H1 (cell line): ENCODE results near the gene PMEPA1. TPM values are rescaled to one million over a fixed set of nuclear protein-coding genes. Genes with fewer than 3 reads are reported as not detected.

Experiments
- CTCF ChIA-PET: fragments of 300-600 bp; sonication (Branson Sonifier 250); formaldehyde crosslinking; loops from one replicate; lab custom pipeline; 2021; ENCODE audit not compliant: partially characterized antibody; lab: Charles Lee
- POLR2A ChIA-PET: fragments of 300-600 bp; sonication (Branson Sonifier 250); formaldehyde crosslinking; loops from one replicate; lab custom pipeline; 2021; ENCODE audit warnings: inconsistent platforms; ENCODE audit not compliant: partially characterized antibody; lab: Charles Lee
- DNase-seq, 2 experiments: peaks; one replicate each; pipeline versions ENCODE4 v3.0.0 to v3.0.0-alpha.2; 2010 to 2022; ENCODE audit warnings: low spot score in 2 of 2, low read depth in 1 of 2, mixed read lengths in 1 of 2
- FAIRE-seq: peaks from 2 replicates; lab custom pipeline; 2011; peaks lifted over from hg19 to GRCh38; lab: Jason Lieb, UNC
- H2AFZ ChIP-seq: 2 replicates; pipeline ENCODE4 v1.8.1; 2012; ENCODE audit warnings: low read length, inconsistent platforms
- H2AK5ac ChIP-seq: 2 replicates; pipeline ENCODE4 v1.6.1; 2013; ENCODE audit warnings: low read depth, low read length
- H2BK120ac ChIP-seq: replicated peaks from 2 replicates; pipeline ENCODE3; 2013; ENCODE audit warnings: low read depth, low read length, inconsistent platforms
- H2BK12ac ChIP-seq: 2 replicates; pipeline ENCODE4 v1.6.1; 2013; ENCODE audit warnings: low read depth, low read length
- H2BK15ac ChIP-seq: 2 replicates; pipeline ENCODE4 v1.6.1; 2013; ENCODE audit warnings: low read length
- H2BK20ac ChIP-seq: 2 replicates; pipeline ENCODE4 v1.6.1; 2013; ENCODE audit warnings: low read length
- H2BK5ac ChIP-seq: 2 replicates; pipeline ENCODE4 v1.6.1; 2013; ENCODE audit warnings: low read depth, low read length
- H3K14ac ChIP-seq: 2 replicates; pipeline ENCODE4 v1.6.1; 2013; ENCODE audit warnings: inconsistent platforms; ENCODE audit not compliant: insufficient read length
- H3K18ac ChIP-seq: 2 replicates; pipeline ENCODE4 v1.6.1; 2013; ENCODE audit warnings: low read length; ENCODE audit errors: extremely low read depth
- H3K23ac ChIP-seq: 2 replicates; pipeline ENCODE4 v1.6.1; 2013; ENCODE audit warnings: inconsistent platforms; ENCODE audit not compliant: insufficient read length
- H3K23me2 ChIP-seq: 2 replicates; pipeline ENCODE4 v1.6.1; 2013; ENCODE audit warnings: low read depth, low read length
- H3K27ac ChIP-seq: 2 replicates; pipeline ENCODE4 v1.6.1; 2011; ENCODE audit warnings: low read depth, low read length, inconsistent platforms
- H3K27me3 ChIP-seq, 4 experiments: replicated peaks in 1 of 4; 1 replicate in 1 of 4; 2 replicates in 3 of 4; pipeline versions ENCODE4 v1.6.1 to v1.8.1; 2011 to 2013; ENCODE audit warnings: low read length in 3 of 4, mild to moderate bottlenecking in 3 of 4, inconsistent platforms in 2 of 4, mixed read lengths in 2 of 4, moderate library complexity in 1 of 4; ENCODE audit not compliant: control insufficient read depth in 3 of 4, insufficient read depth in 3 of 4; ENCODE audit errors: extremely low read depth in 1 of 4
- H3K36me3 ChIP-seq, 4 experiments: 2 replicates each; pipeline versions ENCODE4 v1.6.1 to v1.8.1; 2011 to 2013; ENCODE audit warnings: mild to moderate bottlenecking in 4 of 4, low read length in 3 of 4, moderate library complexity in 2 of 4, control low read depth in 1 of 4, inconsistent platforms in 1 of 4; ENCODE audit not compliant: insufficient read depth in 4 of 4, control insufficient read depth in 2 of 4
- H3K4ac ChIP-seq: replicated peaks from 2 replicates; pipeline ENCODE3; 2013; ENCODE audit warnings: low read length, low read depth, mixed read lengths, inconsistent platforms; ENCODE audit not compliant: insufficient read length
- H3K4me1 ChIP-seq, 4 experiments: replicated peaks in 1 of 4; 1 replicate in 1 of 4; 2 replicates in 3 of 4; pipeline versions ENCODE4 v1.6.1 to v1.8.1; 2011 to 2013; ENCODE audit warnings: low read length in 3 of 4, inconsistent platforms in 2 of 4, mixed read lengths in 1 of 4; ENCODE audit not compliant: insufficient read depth in 4 of 4, control insufficient read depth in 3 of 4
- H3K4me2 ChIP-seq, 2 experiments: 2 replicates each; pipeline versions ENCODE4 v1.6.1 to v1.8.1; 2011 to 2013; ENCODE audit warnings: low read depth in 2 of 2, low read length in 2 of 2, control low read depth in 1 of 2, inconsistent platforms in 1 of 2, mild to moderate bottlenecking in 1 of 2; ENCODE audit not compliant: insufficient read depth in 1 of 2
- H3K4me3 ChIP-seq, 4 experiments: fragments of 200-600, 300-600 bp in 1 of 4; sonication (generic), shearing (Covaris generic), sonication (Bioruptor Twin) in 1 of 4; 2 replicates each; pipeline versions ENCODE4 v1.5.1 to v1.8.1; 2011 to 2016; ENCODE audit warnings: low read length in 4 of 4, low read depth in 3 of 4, control low read depth in 2 of 4, inconsistent platforms in 2 of 4, mild to moderate bottlenecking in 2 of 4, mixed read lengths in 1 of 4, moderate library complexity in 1 of 4; ENCODE audit not compliant: insufficient read depth in 2 of 4; ENCODE audit errors: extremely low read depth in 1 of 4
- H3K56ac ChIP-seq: replicated peaks from 2 replicates; pipeline ENCODE3; 2013; ENCODE audit warnings: low read depth, mild to moderate bottlenecking, mixed read lengths, low read length, inconsistent platforms; ENCODE audit not compliant: insufficient read length
- H3K79me1 ChIP-seq: 2 replicates; pipeline ENCODE4 v1.6.1; 2013; ENCODE audit warnings: low read depth, low read length, control low read depth
- H3K79me2 ChIP-seq, 2 experiments: 2 replicates each; pipeline versions ENCODE4 v1.6.1 to v1.8.1; 2012 to 2013; ENCODE audit warnings: low read length in 2 of 2, mild to moderate bottlenecking in 2 of 2, inconsistent platforms in 1 of 2; ENCODE audit not compliant: insufficient read depth in 2 of 2, control insufficient read depth in 1 of 2
- H3K9ac ChIP-seq, 4 experiments: replicated peaks in 1 of 4; 1 replicate in 1 of 4; 2 replicates in 3 of 4; pipeline versions ENCODE4 v1.6.1 to v1.8.1; 2011 to 2013; ENCODE audit warnings: low read depth in 3 of 4, low read length in 3 of 4, control low read depth in 2 of 4, mild to moderate bottlenecking in 2 of 4, moderate library complexity in 2 of 4, inconsistent platforms in 1 of 4; ENCODE audit errors: extremely low read depth in 1 of 4
- H3K9me3 ChIP-seq, 2 experiments: 2 replicates each; pipeline versions ENCODE4 v1.6.1 to v1.8.1; 2012 to 2013; ENCODE audit warnings: mild to moderate bottlenecking in 2 of 2, moderate library complexity in 2 of 2, control low read depth in 1 of 2, inconsistent platforms in 1 of 2, low read depth in 1 of 2, low read length in 1 of 2, mixed read lengths in 1 of 2; ENCODE audit not compliant: insufficient read depth in 2 of 2
- H4K20me1 ChIP-seq, 2 experiments: replicated peaks in 1 of 2; 2 replicates each; pipeline versions ENCODE3 to v1.8.1; 2011 to 2013; ENCODE audit warnings: inconsistent platforms in 2 of 2, low read length in 2 of 2, mild to moderate bottlenecking in 1 of 2; ENCODE audit not compliant: insufficient read depth in 2 of 2, control insufficient read depth in 1 of 2
- H4K5ac ChIP-seq: 2 replicates; pipeline ENCODE4 v1.6.1; 2013; ENCODE audit warnings: low read length, low read depth, mixed read lengths, inconsistent platforms; ENCODE audit not compliant: insufficient read length
- H4K8ac ChIP-seq: 2 replicates; pipeline ENCODE4 v1.8.0; 2013; ENCODE audit warnings: mild to moderate bottlenecking, moderate library complexity, low read length, inconsistent platforms; ENCODE audit not compliant: insufficient read depth; ENCODE audit errors: extremely low read depth
- H4K91ac ChIP-seq: replicated peaks from 2 replicates; pipeline ENCODE3; 2013; ENCODE audit warnings: low read length, mixed read lengths, inconsistent platforms; ENCODE audit not compliant: insufficient read length
- ATF3 ChIP-seq: IDR thresholded peaks from 2 replicates; pipeline ENCODE4 v1.6.1; 2011; ENCODE audit warnings: low read depth, mild to moderate bottlenecking, low read length; ENCODE audit not compliant: insufficient read depth
- BCL11A ChIP-seq, 2 experiments: IDR thresholded peaks; one replicate each; pipeline ENCODE4 v1.6.1; 2011; ENCODE audit warnings: low read depth in 2 of 2, low read length in 2 of 2, mild to moderate bottlenecking in 2 of 2
- CBX5 ChIP-seq: fragments of 300-800, 300-1000 bp; sonication (generic); IDR thresholded peaks from 2 replicates; pipeline ENCODE4 v1.7.1; 2016; ENCODE audit warnings: antibody characterized with exemption, low read length, low read depth
- CBX8 ChIP-seq: fragments of 300-800, 300-1000 bp; sonication (generic); IDR thresholded peaks from 2 replicates; pipeline ENCODE4 v1.7.1; 2016; ENCODE audit warnings: low read depth, low read length, borderline replicate concordance
- CEBPB ChIP-seq: IDR thresholded peaks from 2 replicates; pipeline ENCODE4 v1.6.1; 2012; ENCODE audit warnings: low read depth, low read length
- E2F6 ChIP-seq: IDR thresholded peaks from 2 replicates; pipeline ENCODE4 v1.6.1; 2012; ENCODE audit warnings: inconsistent platforms
- FOSL1 ChIP-seq: IDR thresholded peaks from 2 replicates; pipeline ENCODE4 v1.6.1; 2011; ENCODE audit warnings: mild to moderate bottlenecking, low read depth, low read length, moderate library complexity; ENCODE audit not compliant: insufficient read depth
- KDM4A ChIP-seq: IDR thresholded peaks from one replicate; pipeline ENCODE4 v1.7.1; 2012; ENCODE audit warnings: low read depth, mild to moderate bottlenecking, moderate library complexity, low read length, inconsistent platforms; ENCODE audit not compliant: severe bottlenecking
- SAP30 ChIP-seq: fragments of 300-600 bp; sonication (generic); IDR thresholded peaks from 2 replicates; pipeline ENCODE4 v1.7.1; 2012; ENCODE audit warnings: low read length, moderate library complexity, mild to moderate bottlenecking, inconsistent platforms; ENCODE audit not compliant: insufficient read depth, insufficient replicate concordance
- SIX5 ChIP-seq: IDR thresholded peaks from 2 replicates; pipeline ENCODE4 v1.6.1; 2011; ENCODE audit warnings: mild to moderate bottlenecking, low read depth, low read length
- WGBS, 2 experiments: shearing (Covaris generic) in 1 of 2; methylation state at CpG; one replicate each; pipeline versions ENCODE4 v1.1.6 to v1.1.7; 2013 to 2015; ENCODE audit warnings: low lambda C conversion rate in 2 of 2, mixed read lengths in 2 of 2, inconsistent platforms in 1 of 2, low coverage in 1 of 2, missing lambda C conversion rate in 1 of 2; ENCODE audit not compliant: insufficient replicate concordance in 2 of 2, insufficient coverage in 1 of 2, insufficient read length in 1 of 2; ENCODE audit errors: extremely low coverage in 1 of 2, missing lambda C conversion rate in 1 of 2; 5-methylcytosine and 5-hydroxymethylcytosine counted together
- polyA plus RNA-seq, 7 experiments: library from polyadenylated mRNA; depleted of rRNA in 3 of 7; stranded (reverse) in 5 of 7; unstranded in 2 of 7; fragments of >200 nt in 5 of 7; fragments of 200-250 nt in 2 of 7; gene quantifications; 1 replicate in 5 of 7; 2 replicates in 1 of 7; 4 replicates in 1 of 7; pipeline versions ENCODE4 v1.2.1 to v1.2.3, GENCODE V29; 2011 to 2013; ENCODE audit warnings: missing spikeins in 2 of 7, mixed read lengths in 2 of 7
- total RNA-seq: library from RNA; stranded (reverse); fragmentation: NEBNext Ultra II Directional; extraction: Animal tissue kit (Norgen Biotek cat#: 25700); gene quantifications from 2 replicates; pipeline ENCODE4 v1.2.1, GENCODE V29; 2021

Gene PMEPA1
- total and polyA plus RNA-seq, 2 of the 8 experiments (the other 6 are each of a cell fraction or from before 2014, with no cell fraction given), result 12.7 to 20.5 TPM

GRCh38 chr20:57647006-57647932, 62.5 kb downstream of the PMEPA1 start:
- CTCF ChIA-PET, result interaction anchor here (1.3 to 4.7 kb wide), 2 partner anchors 24 to 35 kb away, joined by 3 to 19 read pairs; no protein-coding TSS in a partner anchor
- no peak overlapping the region for H3K4me2 ChIP-seq
- TF ChIP-seq KDM4A (no peak), CEBPB (no peak), E2F6 (no peak), FOSL1 (no peak), CBX5 (no peak), SIX5 (no peak), BCL11A (IDR thresholded peaks at IDR 0.05; ENCODE audit: low read depth in 2 of 2, low read length in 2 of 2) (no peak), SAP30 (no peak), ATF3 (no peak), CBX8 (no peak)

More at GRCh38 chr20:57647006-57647932, 62.5 kb downstream of the PMEPA1 start:
- no peak overlapping the region for H3K4ac ChIP-seq
- 0 out of 2 replicates have a peak overlapping the region, but pooled peaks have one; percentile 2 for H2BK12ac ChIP-seq
- no peaks in the 10 kb centered on the region for H3K4me1 ChIP-seq
- no peak overlapping the region for H2BK15ac ChIP-seq
- no peak overlapping the region for H3K56ac ChIP-seq
- no peak for FAIRE-seq
- H3K23ac ChIP-seq, result no peak overlapping the region
- H4K5ac ChIP-seq, result no peak overlapping the region
- H4K8ac ChIP-seq, result 0 out of 2 replicates have a peak overlapping the region, but pooled peaks have one; percentile 1
- no peaks in the 10 kb centered on the region for H4K20me1 ChIP-seq
- no peak overlapping the region for H3K27ac ChIP-seq
- no peak overlapping the region for H3K4me3 ChIP-seq
- H2AK5ac ChIP-seq, result no peak overlapping the region
- H2AFZ ChIP-seq, result no peak overlapping the region
- H3K36me3 ChIP-seq, result peaks cover 0 to 4% (median 1%) of the 10 kb centered on the region in 4 experiments; a peak in 3 of 8 replicates
- no peak overlapping the region for H2BK20ac ChIP-seq
- no peak overlapping the region for H2BK120ac ChIP-seq
- no peaks in the 10 kb centered on the region for H3K79me1 ChIP-seq
- H2BK5ac ChIP-seq, result no peak overlapping the region
- no peaks in the 10 kb centered on the region for H3K79me2 ChIP-seq
- H3K27me3 ChIP-seq, result no peaks in the 10 kb centered on the region
- H3K23me2 ChIP-seq, result no peaks in the 10 kb centered on the region
- H3K9me3 ChIP-seq, result peaks cover 10 to 12% of the 10 kb centered on the region in 2 experiments
- whole genome bisulfite sequencing, 2 experiments, result 92% methylated on average over 12 of the region's 12 CpGs; no CpG with 5 or more reads in 1 of the 2 experiments
- H3K18ac ChIP-seq, result no peak overlapping the region
- no peak for DNase-seq
- H4K91ac ChIP-seq, result no peak overlapping the region
- POLR2A ChIA-PET, result no interaction called here
- H3K9ac ChIP-seq, result no peak overlapping the region
- no peak overlapping the region for H3K14ac ChIP-seq
